K562 (cell line): ENCODE data around the gene SMOC2. TPM values are rescaled to one million over a fixed set of nuclear protein-coding genes. Genes with fewer than 3 reads are reported as not detected.

ENCODE experiments used
- ATAC-seq: fragments of 200-7000 bp; cut with Tn5 transposase; 3 replicates; pipeline ENCODE4 v1.9.1; 2020; ENCODE audit warnings: moderate library complexity
- BruUV-seq: library from RNA; stranded (reverse); fragments of 400-500 nt; replicated peaks from 2 replicates; lab custom pipeline; 2021; lab: Mats Ljungman, UMichigan
- CTCF ChIA-PET: fragments of 300-600 bp; formaldehyde crosslinking; extraction: SDS; loops from one replicate; lab custom pipeline; 2021; ENCODE audit warnings: low intra/inter-chr PET ratio; lab: Yijun Ruan, JAX
- POLR2A ChIA-PET: fragments of 300-600, 350-650 bp; sonication (Branson Sonifier 250); formaldehyde crosslinking; extraction: SDS; loops from one replicate; lab custom pipeline; 2021; ENCODE audit warnings: antibody characterized with exemption, inconsistent platforms; lab: Yijun Ruan, JAX
- DNase-seq, 4 experiments: peaks; one replicate each; pipeline versions ENCODE4 v3.0.0 to v3.0.0-alpha.2; 2011 to 2018; ENCODE audit warnings: low spot score in 3 of 4, mixed read lengths in 3 of 4; ENCODE audit errors: extremely low read depth in 1 of 4
- FAIRE-seq: peaks from 2 replicates; lab custom pipeline; 2011; peaks lifted over from hg19 to GRCh38; lab: Jason Lieb, UNC
- H2AFZ ChIP-seq: 2 replicates; pipeline ENCODE4 v1.6.0; 2011; ENCODE audit warnings: low read depth, low read length, control low read depth, inconsistent platforms
- H3K27ac ChIP-seq: fragments of 200-600 bp; 3 replicates; pipeline ENCODE4 v1.8.0; 2011; ENCODE audit warnings: low read depth, mild to moderate bottlenecking, control low read depth, inconsistent platforms, low read length, moderate library complexity, mixed read lengths; ENCODE audit errors: extremely low read depth
- H3K27me3 ChIP-seq, 2 experiments: fragments of 300-600 bp in 1 of 2; 2 replicates in 1 of 2; 3 replicates in 1 of 2; pipeline versions ENCODE4 v1.6.0 to v1.8.0; 2011; ENCODE audit warnings: inconsistent platforms in 2 of 2, low read length in 2 of 2, mild to moderate bottlenecking in 1 of 2, mixed read lengths in 1 of 2, moderate library complexity in 1 of 2; ENCODE audit not compliant: control insufficient read depth in 2 of 2, insufficient read depth in 2 of 2
- H3K36me3 ChIP-seq: fragments of 300-600 bp; 3 replicates; pipeline ENCODE4 v1.8.0; 2011; ENCODE audit warnings: mild to moderate bottlenecking, low read length, inconsistent platforms; ENCODE audit not compliant: control insufficient read depth, insufficient read depth
- H3K4me1 ChIP-seq, 2 experiments: fragments of 200-600 bp in 1 of 2; replicated peaks in 1 of 2; 2 replicates in 1 of 2; 3 replicates in 1 of 2; pipeline versions ENCODE4 v1.5.1 to v1.8.0; 2011; ENCODE audit warnings: inconsistent platforms in 2 of 2, low read length in 2 of 2, mild to moderate bottlenecking in 1 of 2, mixed read lengths in 1 of 2, moderate library complexity in 1 of 2; ENCODE audit not compliant: control insufficient read depth in 2 of 2, insufficient read depth in 2 of 2
- H3K4me2 ChIP-seq: 2 replicates; pipeline ENCODE4 v1.6.1; 2011; ENCODE audit warnings: low read length, control low read depth, inconsistent platforms, mixed read lengths; ENCODE audit not compliant: insufficient read depth
- H3K4me3 ChIP-seq: fragments of 200-600 bp; sonication (generic), shearing (Covaris generic); 2 replicates; pipeline ENCODE4 v1.5.1; 2016; ENCODE audit warnings: control low read depth, inconsistent platforms
- H3K79me2 ChIP-seq: fragments of 200-600 bp; 3 replicates; pipeline ENCODE4 v1.8.0; 2011; ENCODE audit warnings: low read length, inconsistent platforms; ENCODE audit not compliant: control insufficient read depth, insufficient read depth
- H3K9ac ChIP-seq, 2 experiments: 2 replicates each; pipeline versions ENCODE4 v1.6.0 to v1.6.1; 2011; ENCODE audit warnings: low read depth in 2 of 2, low read length in 2 of 2, control low read depth in 1 of 2, inconsistent platforms in 1 of 2, mild to moderate bottlenecking in 1 of 2, mixed read lengths in 1 of 2; ENCODE audit not compliant: insufficient read depth in 1 of 2
- H3K9me1 ChIP-seq: one replicate; pipeline ENCODE4 v1.6.0; 2011; ENCODE audit warnings: inconsistent platforms, mild to moderate bottlenecking, low read length, moderate library complexity; ENCODE audit not compliant: control insufficient read depth, insufficient read depth
- H3K9me3 ChIP-seq: replicated peaks from 2 replicates; pipeline ENCODE4 v1.5.1; 2011; ENCODE audit warnings: low read depth, low read length, inconsistent platforms; ENCODE audit not compliant: control insufficient read depth, insufficient read depth
- H4K20me1 ChIP-seq: replicated peaks from 2 replicates; pipeline ENCODE4 v1.6.1; 2011; ENCODE audit warnings: low read length, inconsistent platforms, mixed read lengths; ENCODE audit not compliant: control insufficient read depth, insufficient read depth
- CCNT2 ChIP-seq: IDR thresholded peaks from 2 replicates; pipeline ENCODE4 v1.6.1; 2011; ENCODE audit warnings: borderline replicate concordance, low read depth, mild to moderate bottlenecking, moderate library complexity, mixed read lengths, low read length; ENCODE audit not compliant: insufficient read length; ENCODE audit errors: extremely low read depth
- JUND ChIP-seq, 2 experiments: IDR thresholded peaks; 2 replicates in 1 of 2; 3 replicates in 1 of 2; pipeline ENCODE4 v1.6.1; 2011; ENCODE audit warnings: borderline replicate concordance in 2 of 2, low read depth in 2 of 2, low read length in 2 of 2, improper control_type of control experiment in 1 of 2, missing biosample characterization in 1 of 2, missing genetic modification characterization in 1 of 2, missing genetic modification reagents in 1 of 2
- NELFE ChIP-seq: IDR thresholded peaks from 2 replicates; pipeline ENCODE4 v1.6.1; 2011; ENCODE audit warnings: mild to moderate bottlenecking; ENCODE audit not compliant: insufficient read depth, insufficient read length
- PHB2 ChIP-seq: fragments of 450-650 bp; IDR thresholded peaks from 2 replicates; pipeline ENCODE4 v1.6.1; 2017; ENCODE audit warnings: low read depth
- TBL1XR1 ChIP-seq, 2 experiments: IDR thresholded peaks; 2 replicates each; pipeline ENCODE4 v1.6.1; 2012; ENCODE audit warnings: improper control_type of control experiment in 2 of 2, low read length in 2 of 2, mild to moderate bottlenecking in 1 of 2
- ZNF77 ChIP-seq: fragments of 250-450 bp; sonication (Bioruptor Pico); IDR thresholded peaks from 2 replicates; pipeline ENCODE4 v1.5.0; 2020
- ZNF778 ChIP-seq: fragments of 450-650 bp; formaldehyde crosslinking; IDR thresholded peaks from 2 replicates; pipeline ENCODE4 v1.4.0; 2020; ENCODE audit warnings: mild to moderate bottlenecking, moderate library complexity
- WGBS: fragments of 100-300 bp; shearing (Covaris generic); methylation state at CpG from one replicate; pipeline ENCODE4 v1.1.6; 2016; ENCODE audit warnings: low coverage, mixed read lengths; ENCODE audit not compliant: insufficient coverage; ENCODE audit errors: missing lambda C conversion rate; 5-methylcytosine and 5-hydroxymethylcytosine counted together
- in situ Hi-C: fragments of 300-500 bp; cut with MboI; formaldehyde crosslinking; loops from 4 replicates; pipeline ENCODE4 v1.15.0; 2018; ENCODE audit warnings: inconsistent platforms, mixed read lengths
- intact Hi-C: fragments of 100-400 bp; cut with micrococcal nuclease; formaldehyde crosslinking; loops from 2 replicates; pipeline ENCODE4 v1.14.2; 2022
- polyA plus RNA-seq, 8 experiments: library from polyadenylated mRNA; depleted of rRNA in 4 of 8; stranded (reverse) in 5 of 8; unstranded in 3 of 8; fragments of >200 nt; fragmentation: Nextera tagmentation in 2 of 8; fragmentation: Illumina TruSeq in 1 of 8; extraction: Ambion mirVana in 2 of 8; extraction: Trizol in 1 of 8; gene quantifications; 2 replicates each; pipeline versions ENCODE4 v1.2.1 to v1.2.3, GENCODE V29; 2011 to 2014; ENCODE audit warnings: inconsistent platforms in 1 of 8, missing spikeins in 1 of 8
- total RNA-seq, 7 experiments: library from RNA; depleted of rRNA in 6 of 7; stranded (reverse); fragments of >200 nt in 6 of 7; fragmentation: Illumina TruSeq in 2 of 7; extraction: Trizol in 2 of 7; gene quantifications; 2 replicates each; pipeline versions ENCODE4 v1.2.1 to v1.2.3, GENCODE V29; 2011 to 2021; ENCODE audit warnings: low replicate concordance in 1 of 7
- TF ChIP-seq, protein P1 (sequence below): fragments of 250-450 bp; sonication (Bioruptor Pico); IDR thresholded peaks from 2 replicates; pipeline ENCODE4 v1.4.0; 2020; ENCODE audit warnings: mild to moderate bottlenecking, moderate library complexity
- TF ChIP-seq, protein P2 (sequence below), 2 experiments: fragments of 450-650 bp; IDR thresholded peaks; 2 replicates each; pipeline ENCODE4 v1.6.1; 2016
- TF ChIP-seq, protein P3 (sequence below): fragments of 250-450 bp; sonication (Bioruptor Pico); IDR thresholded peaks from 2 replicates; pipeline ENCODE4 v1.5.0; 2022; ENCODE audit warnings: mild to moderate bottlenecking
- TF ChIP-seq, protein P4 (sequence below): fragments of 450-650 bp; formaldehyde crosslinking; IDR thresholded peaks from 2 replicates; pipeline ENCODE4 v1.4.0; 2020; ENCODE audit warnings: mild to moderate bottlenecking

SMOC2 gene
- total and polyA plus RNA-seq, 9 of the 15 experiments (the other 6 are each of a cell fraction or from before 2014, with no cell fraction given), result 0.45 to 2.3 (median 1.1) TPM

DNA sequence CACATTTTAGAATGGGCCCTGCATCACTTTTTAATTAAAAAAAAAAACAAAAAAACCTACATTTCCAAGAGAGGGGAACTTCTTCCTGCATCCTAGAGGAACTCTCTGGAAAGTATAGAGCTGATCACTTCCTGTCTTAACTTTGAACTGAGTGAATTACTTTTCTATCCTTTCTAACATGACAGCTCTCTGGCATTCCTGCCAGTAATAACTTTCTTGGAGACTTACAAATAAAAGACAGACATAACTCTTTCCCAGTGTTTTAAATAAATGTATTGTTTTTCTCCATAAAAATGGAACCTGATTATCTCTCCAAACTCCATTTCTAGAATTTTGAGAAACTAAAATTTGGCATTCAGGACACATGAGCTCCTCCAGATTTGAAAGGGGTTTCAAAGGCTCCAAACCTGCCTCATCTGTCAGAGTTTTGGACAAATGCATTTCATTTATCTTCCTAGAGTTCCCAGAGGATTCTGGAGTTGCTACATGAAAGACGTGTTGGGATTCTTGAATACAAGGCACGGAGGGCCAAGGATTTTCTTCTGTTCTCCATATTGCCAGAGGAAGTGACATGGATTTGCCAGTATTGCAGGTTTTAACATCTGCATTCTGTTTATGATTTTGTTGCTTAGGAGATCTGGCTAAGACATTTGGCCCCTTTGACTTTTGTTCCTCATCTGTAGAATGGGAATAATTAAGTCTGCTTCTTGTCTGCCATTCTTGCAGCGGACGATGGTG lies 2.0 kb upstream of the SMOC2 start:
- no TSS peak for BruUV-seq
- DNase-seq (no peak), FAIRE-seq (no peak), ATAC-seq (no peak)
- Histone ChIP-seq H3K9me3 (no peaks in the 10 kb centered on the region), H3K27me3 (peaks cover 10 to 26% of the 10 kb centered on the region in 2 experiments; a peak in 4 of 5 replicates), H3K36me3 (no peaks in the 10 kb centered on the region), H3K9ac (no peak overlapping the region), H3K27ac (no peak overlapping the region), H3K4me2 (no peak overlapping the region), H2AFZ (no peak overlapping the region), H3K4me1 (peaks cover 0 to 13% of the 10 kb centered on the region in 2 experiments; a peak in 1 of 5 replicates), H3K4me3 (no peak overlapping the region), H4K20me1 (no peaks in the 10 kb centered on the region; the same call in 1 of the 2 replicates), H3K79me2 (no peaks in the 10 kb centered on the region), H3K9me1 (no peaks in the 10 kb centered on the region)
- intact Hi-C loops, result no loop called here
- in situ Hi-C loops, result no loop called here
- POLR2A ChIA-PET, result no interaction called here
- 21% methylated on average over 4 of the region's 4 CpGs for WGBS
- TF ChIP-seq TBL1XR1 (IDR thresholded peaks at IDR 0.05; ENCODE audit: low read length in 2 of 2) (no peak), JUND (IDR thresholded peaks at IDR 0.05; ENCODE audit: borderline replicate concordance, low read depth, low read length) (no peak), JUND (tag; IDR thresholded peaks at IDR 0.05; ENCODE audit: borderline replicate concordance, low read depth, low read length) (no peak), CCNT2 (no peak), ZNF77 (CRISPR knock-in tag) (no peak), PHB2 (no peak), NELFE (no peak), ZNF778 (CRISPR knock-in tag) (no peak)
- TF ChIP-seq, protein P1, sequence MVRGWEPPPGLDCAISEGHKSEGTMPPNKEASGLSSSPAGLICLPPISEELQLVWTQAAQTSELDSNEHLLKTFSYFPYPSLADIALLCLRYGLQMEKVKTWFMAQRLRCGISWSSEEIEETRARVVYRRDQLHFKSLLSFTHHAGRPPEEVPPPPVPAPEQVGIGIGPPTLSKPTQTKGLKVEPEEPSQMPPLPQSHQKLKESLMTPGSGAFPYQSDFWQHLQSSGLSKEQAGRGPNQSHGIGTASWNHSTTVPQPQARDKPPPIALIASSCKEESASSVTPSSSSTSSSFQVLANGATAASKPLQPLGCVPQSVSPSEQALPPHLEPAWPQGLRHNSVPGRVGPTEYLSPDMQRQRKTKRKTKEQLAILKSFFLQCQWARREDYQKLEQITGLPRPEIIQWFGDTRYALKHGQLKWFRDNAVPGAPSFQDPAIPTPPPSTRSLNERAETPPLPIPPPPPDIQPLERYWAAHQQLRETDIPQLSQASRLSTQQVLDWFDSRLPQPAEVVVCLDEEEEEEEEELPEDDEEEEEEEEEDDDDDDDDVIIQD, result no peak
- TF ChIP-seq, protein P2, sequence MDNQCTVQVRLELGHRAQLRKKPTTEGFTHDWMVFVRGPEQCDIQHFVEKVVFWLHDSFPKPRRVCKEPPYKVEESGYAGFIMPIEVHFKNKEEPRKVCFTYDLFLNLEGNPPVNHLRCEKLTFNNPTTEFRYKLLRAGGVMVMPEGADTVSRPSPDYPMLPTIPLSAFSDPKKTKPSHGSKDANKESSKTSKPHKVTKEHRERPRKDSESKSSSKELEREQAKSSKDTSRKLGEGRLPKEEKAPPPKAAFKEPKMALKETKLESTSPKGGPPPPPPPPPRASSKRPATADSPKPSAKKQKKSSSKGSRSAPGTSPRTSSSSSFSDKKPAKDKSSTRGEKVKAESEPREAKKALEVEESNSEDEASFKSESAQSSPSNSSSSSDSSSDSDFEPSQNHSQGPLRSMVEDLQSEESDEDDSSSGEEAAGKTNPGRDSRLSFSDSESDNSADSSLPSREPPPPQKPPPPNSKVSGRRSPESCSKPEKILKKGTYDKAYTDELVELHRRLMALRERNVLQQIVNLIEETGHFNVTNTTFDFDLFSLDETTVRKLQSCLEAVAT (IDR thresholded peaks at IDR 0.05), result no peak
- TF ChIP-seq, protein P3, sequence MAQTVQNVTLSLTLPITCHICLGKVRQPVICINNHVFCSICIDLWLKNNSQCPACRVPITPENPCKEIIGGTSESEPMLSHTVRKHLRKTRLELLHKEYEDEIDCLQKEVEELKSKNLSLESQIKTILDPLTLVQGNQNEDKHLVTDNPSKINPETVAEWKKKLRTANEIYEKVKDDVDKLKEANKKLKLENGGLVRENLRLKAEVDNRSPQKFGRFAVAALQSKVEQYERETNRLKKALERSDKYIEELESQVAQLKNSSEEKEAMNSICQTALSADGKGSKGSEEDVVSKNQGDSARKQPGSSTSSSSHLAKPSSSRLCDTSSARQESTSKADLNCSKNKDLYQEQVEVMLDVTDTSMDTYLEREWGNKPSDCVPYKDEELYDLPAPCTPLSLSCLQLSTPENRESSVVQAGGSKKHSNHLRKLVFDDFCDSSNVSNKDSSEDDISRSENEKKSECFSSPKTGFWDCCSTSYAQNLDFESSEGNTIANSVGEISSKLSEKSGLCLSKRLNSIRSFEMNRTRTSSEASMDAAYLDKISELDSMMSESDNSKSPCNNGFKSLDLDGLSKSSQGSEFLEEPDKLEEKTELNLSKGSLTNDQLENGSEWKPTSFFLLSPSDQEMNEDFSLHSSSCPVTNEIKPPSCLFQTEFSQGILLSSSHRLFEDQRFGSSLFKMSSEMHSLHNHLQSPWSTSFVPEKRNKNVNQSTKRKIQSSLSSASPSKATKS, result no peak
- TF ChIP-seq, protein P4, sequence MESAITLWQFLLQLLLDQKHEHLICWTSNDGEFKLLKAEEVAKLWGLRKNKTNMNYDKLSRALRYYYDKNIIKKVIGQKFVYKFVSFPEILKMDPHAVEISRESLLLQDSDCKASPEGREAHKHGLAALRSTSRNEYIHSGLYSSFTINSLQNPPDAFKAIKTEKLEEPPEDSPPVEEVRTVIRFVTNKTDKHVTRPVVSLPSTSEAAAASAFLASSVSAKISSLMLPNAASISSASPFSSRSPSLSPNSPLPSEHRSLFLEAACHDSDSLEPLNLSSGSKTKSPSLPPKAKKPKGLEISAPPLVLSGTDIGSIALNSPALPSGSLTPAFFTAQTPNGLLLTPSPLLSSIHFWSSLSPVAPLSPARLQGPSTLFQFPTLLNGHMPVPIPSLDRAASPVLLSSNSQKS, result no peak
- CTCF ChIA-PET, result no interaction called here
